Fibroblast of lung (primary cell): ENCODE results near the gene GRK5.
"Not testable (repeated sequence)": the region's sequence is repeated elsewhere in the genome, so short reads cannot be mapped to it uniquely, and the experiment has no call there.

Experiments used
- EZH2 ChIP-seq: IDR thresholded peaks from 2 replicates; pipeline ENCODE4 v1.5.1; 2012; ENCODE audit warnings: low read length, control low read depth, mild to moderate bottlenecking; ENCODE audit errors: missing control alignments
- TF ChIP-seq, protein P1 (sequence below), 2 donors: IDR thresholded peaks in 1 of 2; conservative IDR thresholded peaks in 1 of 2; 1 replicate in 1 of 2; 2 replicates in 1 of 2; pipeline ENCODE4 v1.5.1; 2011 to 2012; ENCODE audit warnings: low read length in 2 of 2, control low read depth in 1 of 2, inconsistent platforms in 1 of 2, low read depth in 1 of 2, mild to moderate bottlenecking in 1 of 2

DNA sequence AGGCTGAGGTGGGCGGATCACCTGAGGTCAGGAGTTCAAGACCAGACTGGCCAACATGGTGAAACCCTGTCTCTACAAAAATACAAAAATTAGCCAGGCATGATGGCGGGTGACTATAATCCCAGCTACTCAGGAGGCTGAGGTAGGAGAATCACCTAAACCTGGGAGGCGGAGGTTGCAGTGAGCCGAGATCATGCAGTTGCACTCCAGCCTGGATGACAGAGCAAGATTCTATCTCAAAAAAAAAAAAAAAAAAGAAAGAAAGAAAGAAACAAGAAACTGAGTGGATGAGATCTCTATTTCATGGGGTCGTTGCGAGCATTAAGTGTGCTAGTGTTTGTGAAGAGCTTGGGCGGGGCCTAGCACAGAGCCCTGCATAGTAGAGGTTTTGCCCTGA is 65.0 kb downstream of the GRK5 start:
- TF ChIP-seq, protein P1, sequence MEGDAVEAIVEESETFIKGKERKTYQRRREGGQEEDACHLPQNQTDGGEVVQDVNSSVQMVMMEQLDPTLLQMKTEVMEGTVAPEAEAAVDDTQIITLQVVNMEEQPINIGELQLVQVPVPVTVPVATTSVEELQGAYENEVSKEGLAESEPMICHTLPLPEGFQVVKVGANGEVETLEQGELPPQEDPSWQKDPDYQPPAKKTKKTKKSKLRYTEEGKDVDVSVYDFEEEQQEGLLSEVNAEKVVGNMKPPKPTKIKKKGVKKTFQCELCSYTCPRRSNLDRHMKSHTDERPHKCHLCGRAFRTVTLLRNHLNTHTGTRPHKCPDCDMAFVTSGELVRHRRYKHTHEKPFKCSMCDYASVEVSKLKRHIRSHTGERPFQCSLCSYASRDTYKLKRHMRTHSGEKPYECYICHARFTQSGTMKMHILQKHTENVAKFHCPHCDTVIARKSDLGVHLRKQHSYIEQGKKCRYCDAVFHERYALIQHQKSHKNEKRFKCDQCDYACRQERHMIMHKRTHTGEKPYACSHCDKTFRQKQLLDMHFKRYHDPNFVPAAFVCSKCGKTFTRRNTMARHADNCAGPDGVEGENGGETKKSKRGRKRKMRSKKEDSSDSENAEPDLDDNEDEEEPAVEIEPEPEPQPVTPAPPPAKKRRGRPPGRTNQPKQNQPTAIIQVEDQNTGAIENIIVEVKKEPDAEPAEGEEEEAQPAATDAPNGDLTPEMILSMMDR (conservative IDR thresholded peaks at IDR 0.05 in 1 of 2, IDR thresholded peaks at IDR 0.05 in 1 of 2; ENCODE audit: low read depth in 1 of 2, low read length in 2 of 2) = not testable (repeated sequence)
- TF ChIP-seq EZH2 = not testable (repeated sequence)
